Measurements from ENCODE around the gene OR51D1.

OR51D1 gene

DNA sequence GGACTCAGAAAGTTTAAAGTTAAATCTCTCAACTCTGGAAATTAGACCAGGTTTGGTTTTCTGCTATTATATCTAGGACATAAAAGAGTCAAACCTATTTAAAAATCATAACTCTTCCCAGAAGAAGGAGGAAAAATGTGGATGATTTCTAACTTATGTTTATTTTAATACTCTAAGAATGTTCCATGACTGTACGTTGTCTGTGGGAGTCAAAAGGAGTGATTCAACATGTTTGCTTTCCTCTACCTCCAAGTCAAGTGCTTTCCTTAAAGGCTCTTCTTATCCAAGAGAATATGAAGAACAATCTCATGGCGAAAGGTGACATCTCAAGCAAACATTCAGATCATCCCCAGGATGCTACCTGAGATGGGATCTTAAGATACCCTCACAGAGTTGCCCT is 28.1 kb downstream of the OR51D1 start:
- H3K36me3 ChIP-seq (ENCODE audit: control insufficient read depth, insufficient read depth, low read length) = no peaks in the 10 kb centered on the region
- no peaks in the 10 kb centered on the region for H3K79me1 ChIP-seq (ENCODE audit: low read length)
- H3K79me2 ChIP-seq (ENCODE audit: control insufficient read depth, insufficient read depth, low read length) = no peaks in the 10 kb centered on the region
- no peak overlapping the region for H3K9ac ChIP-seq (ENCODE audit: low read length)
- H3K18ac ChIP-seq (ENCODE audit: low read length) = no peak overlapping the region
- H3K27me3 ChIP-seq (ENCODE audit: insufficient read depth, low read length, poor library complexity) = no peaks in the 10 kb centered on the region
- no peak overlapping the region for H3K4ac ChIP-seq (ENCODE audit: low read depth, low read length)
- H3K23ac ChIP-seq (ENCODE audit: low read length) = no peak overlapping the region
- H2AK5ac ChIP-seq (ENCODE audit: low read length) = no peak overlapping the region
- no peak overlapping the region for H3K4me3 ChIP-seq (ENCODE audit: low read length)
- H3K4me2 ChIP-seq (ENCODE audit: low read length) = no peak overlapping the region
- no peak overlapping the region for H2BK5ac ChIP-seq (ENCODE audit: low read length)
- H2BK15ac ChIP-seq (replicated peaks; ENCODE audit: low read depth) = no peak overlapping the region
- H3K56ac ChIP-seq (ENCODE audit: low read length) = no peak overlapping the region
- no peak overlapping the region for H4K8ac ChIP-seq (ENCODE audit: low read depth, low read length)
- H4K5ac ChIP-seq (ENCODE audit: low read length) = no peak overlapping the region
- no peak overlapping the region for H2BK120ac ChIP-seq (ENCODE audit: low read depth, low read length)
- DNase-seq = no peak
- no peaks in the 10 kb centered on the region for H3K4me1 ChIP-seq (ENCODE audit: control insufficient read depth, low read depth, low read length)
- WGBS (ENCODE audit: extremely low coverage, insufficient coverage, low lambda C conversion rate) = no CpG with 5 or more reads among the region's 2 CpGs
- no peak overlapping the region for H3K27ac ChIP-seq (ENCODE audit: low read depth, low read length)

DNA sequence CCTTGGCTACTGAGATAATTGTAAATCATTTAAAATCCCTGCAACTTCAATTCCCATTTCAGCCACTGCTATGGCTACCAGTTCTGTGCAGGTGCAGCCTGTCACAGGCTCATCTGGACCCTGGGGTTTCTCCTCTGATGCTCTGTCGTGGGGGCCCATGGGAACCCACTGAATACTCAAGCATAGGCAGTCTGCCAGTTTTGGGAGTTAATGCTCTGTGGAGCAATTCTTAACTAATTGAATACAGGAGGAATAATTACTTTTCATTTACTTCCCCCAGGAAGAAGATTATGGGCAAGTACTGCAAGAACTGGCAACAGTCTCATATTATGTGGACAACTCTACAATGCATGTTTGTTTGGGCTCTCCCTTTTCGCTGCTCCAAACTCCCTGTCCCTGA is 34.5 kb downstream of the OR51D1 start:
- H3K4me1 ChIP-seq (ENCODE audit: control insufficient read depth, low read depth, low read length) = no peaks in the 10 kb centered on the region
- no peak overlapping the region for H2AK5ac ChIP-seq (ENCODE audit: low read length)
- no peak overlapping the region for H3K23ac ChIP-seq (ENCODE audit: low read length)
- no peaks in the 10 kb centered on the region for H3K79me2 ChIP-seq (ENCODE audit: control insufficient read depth, insufficient read depth, low read length)
- H3K4me3 ChIP-seq (ENCODE audit: low read length) = no peak overlapping the region
- H3K27me3 ChIP-seq (ENCODE audit: insufficient read depth, low read length, poor library complexity) = no peaks in the 10 kb centered on the region
- H3K4me2 ChIP-seq (ENCODE audit: low read length) = no peak overlapping the region
- H3K56ac ChIP-seq (ENCODE audit: low read length) = no peak overlapping the region
- no peak overlapping the region for H3K18ac ChIP-seq (ENCODE audit: low read length)
- no peaks in the 10 kb centered on the region for H3K79me1 ChIP-seq (ENCODE audit: low read length)
- no peak overlapping the region for H2BK15ac ChIP-seq (replicated peaks; ENCODE audit: low read depth)
- no CpG with 5 or more reads among the region's 2 CpGs for WGBS (ENCODE audit: extremely low coverage, insufficient coverage, low lambda C conversion rate)
- no peak overlapping the region for H3K9ac ChIP-seq (ENCODE audit: low read length)
- no peaks in the 10 kb centered on the region for H3K36me3 ChIP-seq (ENCODE audit: control insufficient read depth, insufficient read depth, low read length)
- H4K8ac ChIP-seq (ENCODE audit: low read depth, low read length) = no peak overlapping the region
- no peak overlapping the region for H2BK120ac ChIP-seq (ENCODE audit: low read depth, low read length)
- no peak for DNase-seq
- no peak overlapping the region for H4K5ac ChIP-seq (ENCODE audit: low read length)
- no peak overlapping the region for H2BK5ac ChIP-seq (ENCODE audit: low read length)
- no peak overlapping the region for H3K4ac ChIP-seq (ENCODE audit: low read depth, low read length)
- H3K27ac ChIP-seq (ENCODE audit: low read depth, low read length) = no peak overlapping the region

DNA sequence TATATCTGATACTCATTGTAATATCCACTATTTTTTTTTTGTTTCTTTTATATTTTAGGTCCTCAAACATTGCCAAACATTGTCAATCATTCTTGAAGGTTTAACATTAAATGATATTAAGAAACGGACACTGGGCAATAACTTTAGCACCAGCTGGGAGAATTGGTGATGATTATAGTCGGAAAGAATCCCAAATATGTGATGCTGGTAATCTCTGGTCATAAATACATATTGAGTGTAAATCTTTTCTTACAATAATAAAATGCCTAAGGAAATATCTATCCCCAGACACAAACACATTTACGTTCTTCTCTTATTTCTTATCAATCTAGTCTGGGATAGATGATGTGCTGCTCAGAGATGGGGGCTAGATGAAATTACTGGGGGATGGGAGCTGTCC is 35.2 kb downstream of the OR51D1 start:
- Histone ChIP-seq H3K18ac (ENCODE audit: low read length) (no peak overlapping the region), H3K56ac (ENCODE audit: low read length) (no peak overlapping the region), H3K4me3 (ENCODE audit: low read length) (no peak overlapping the region), H2BK5ac (ENCODE audit: low read length) (no peak overlapping the region), H3K79me1 (ENCODE audit: low read length) (no peaks in the 10 kb centered on the region), H3K27me3 (ENCODE audit: insufficient read depth, low read length, poor library complexity) (no peaks in the 10 kb centered on the region), H2BK120ac (ENCODE audit: low read depth, low read length) (no peak overlapping the region), H3K4me1 (ENCODE audit: control insufficient read depth, low read depth, low read length) (no peaks in the 10 kb centered on the region), H3K9ac (ENCODE audit: low read length) (no peak overlapping the region), H3K27ac (ENCODE audit: low read depth, low read length) (no peak overlapping the region), H2AK5ac (ENCODE audit: low read length) (no peak overlapping the region), H3K36me3 (ENCODE audit: control insufficient read depth, insufficient read depth, low read length) (no peaks in the 10 kb centered on the region), H2BK15ac (replicated peaks; ENCODE audit: low read depth) (no peak overlapping the region), H4K5ac (ENCODE audit: low read length) (no peak overlapping the region), H3K4ac (ENCODE audit: low read depth, low read length) (no peak overlapping the region), H3K79me2 (ENCODE audit: control insufficient read depth, insufficient read depth, low read length) (no peaks in the 10 kb centered on the region), H3K23ac (ENCODE audit: low read length) (no peak overlapping the region), H4K8ac (ENCODE audit: low read depth, low read length) (no peak overlapping the region), H3K4me2 (ENCODE audit: low read length) (no peak overlapping the region)
- WGBS (ENCODE audit: extremely low coverage, insufficient coverage, low lambda C conversion rate) = no CpG with 5 or more reads among the region's 3 CpGs
- DNase-seq = peak; percentile 12

DNA sequence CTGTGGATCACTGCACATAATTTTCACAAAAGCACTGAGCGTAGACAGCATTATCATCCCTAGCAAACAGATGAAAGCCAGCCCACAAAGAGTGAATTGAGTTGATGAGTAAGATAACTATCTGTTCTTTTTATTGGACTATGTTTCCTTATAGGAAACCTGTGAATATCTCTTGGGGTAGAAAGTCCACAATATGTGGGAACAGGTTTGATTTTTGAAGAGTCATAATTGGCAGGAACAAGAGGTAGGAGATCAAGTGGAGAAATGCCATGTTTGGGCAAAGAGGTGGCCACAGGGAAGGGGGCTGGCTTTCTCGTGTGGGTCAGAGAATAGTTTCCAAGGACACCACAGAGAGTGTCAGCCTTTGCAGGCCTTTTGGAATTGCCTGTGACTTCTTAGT is 36.5 kb downstream of the OR51D1 start:
- Histone ChIP-seq H3K4me3 (ENCODE audit: low read length) (no peak overlapping the region), H4K5ac (ENCODE audit: low read length) (no peak overlapping the region), H3K4me2 (ENCODE audit: low read length) (no peak overlapping the region), H4K8ac (ENCODE audit: low read depth, low read length) (no peak overlapping the region), H3K36me3 (ENCODE audit: control insufficient read depth, insufficient read depth, low read length) (no peaks in the 10 kb centered on the region), H3K4ac (ENCODE audit: low read depth, low read length) (no peak overlapping the region), H3K23ac (ENCODE audit: low read length) (no peak overlapping the region), H2BK120ac (ENCODE audit: low read depth, low read length) (no peak overlapping the region), H2BK5ac (ENCODE audit: low read length) (no peak overlapping the region), H3K79me1 (ENCODE audit: low read length) (no peaks in the 10 kb centered on the region), H3K4me1 (ENCODE audit: control insufficient read depth, low read depth, low read length) (no peaks in the 10 kb centered on the region), H2BK15ac (replicated peaks; ENCODE audit: low read depth) (no peak overlapping the region), H3K79me2 (ENCODE audit: control insufficient read depth, insufficient read depth, low read length) (no peaks in the 10 kb centered on the region), H3K27ac (ENCODE audit: low read depth, low read length) (no peak overlapping the region), H3K27me3 (ENCODE audit: insufficient read depth, low read length, poor library complexity) (no peaks in the 10 kb centered on the region), H3K56ac (ENCODE audit: low read length) (no peak overlapping the region), H2AK5ac (ENCODE audit: low read length) (no peak overlapping the region), H3K9ac (ENCODE audit: low read length) (no peak overlapping the region), H3K18ac (ENCODE audit: low read length) (no peak overlapping the region)
- WGBS (ENCODE audit: extremely low coverage, insufficient coverage, low lambda C conversion rate) = no CpG with 5 or more reads among the region's 2 CpGs
- no peak for DNase-seq

DNA sequence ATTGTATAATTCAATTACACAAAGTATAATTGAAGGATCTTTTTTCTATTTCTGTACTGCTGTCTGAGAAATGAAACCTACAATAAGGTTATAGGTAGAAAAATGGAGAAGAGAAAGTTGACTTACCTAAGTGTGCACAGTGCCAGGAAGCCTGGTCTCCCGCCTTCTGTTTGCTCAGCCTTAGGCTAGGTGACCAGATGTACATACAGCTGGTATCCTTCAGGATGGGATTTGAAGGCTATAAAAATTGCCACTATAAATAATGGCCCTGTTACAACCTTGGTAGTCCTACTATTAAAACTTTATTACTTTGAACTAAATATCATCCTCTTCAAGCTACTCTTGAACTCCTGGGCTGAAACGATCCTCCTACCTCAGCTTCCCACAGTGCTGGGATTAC is 40.7 kb downstream of the OR51D1 start:
- H3K79me2 ChIP-seq (ENCODE audit: control insufficient read depth, insufficient read depth, low read length) = no peaks in the 10 kb centered on the region
- no peak overlapping the region for H3K4me2 ChIP-seq (ENCODE audit: low read length)
- no peaks in the 10 kb centered on the region for H3K79me1 ChIP-seq (ENCODE audit: low read length)
- no peaks in the 10 kb centered on the region for H3K36me3 ChIP-seq (ENCODE audit: control insufficient read depth, insufficient read depth, low read length)
- no peak overlapping the region for H2BK15ac ChIP-seq (replicated peaks; ENCODE audit: low read depth)
- no peak overlapping the region for H3K4me3 ChIP-seq (ENCODE audit: low read length)
- no peak overlapping the region for H3K4ac ChIP-seq (ENCODE audit: low read depth, low read length)
- H3K18ac ChIP-seq (ENCODE audit: low read length) = no peak overlapping the region
- H2AK5ac ChIP-seq (ENCODE audit: low read length) = no peak overlapping the region
- DNase-seq = no peak
- no peak overlapping the region for H4K5ac ChIP-seq (ENCODE audit: low read length)
- no peak overlapping the region for H4K8ac ChIP-seq (ENCODE audit: low read depth, low read length)
- H3K56ac ChIP-seq (ENCODE audit: low read length) = no peak overlapping the region
- no CpG with 5 or more reads among the region's 2 CpGs for WGBS (ENCODE audit: extremely low coverage, insufficient coverage, low lambda C conversion rate)
- no peak overlapping the region for H2BK120ac ChIP-seq (ENCODE audit: low read depth, low read length)
- H3K23ac ChIP-seq (ENCODE audit: low read length) = no peak overlapping the region
- no peak overlapping the region for H3K9ac ChIP-seq (ENCODE audit: low read length)
- H2BK5ac ChIP-seq (ENCODE audit: low read length) = no peak overlapping the region
- no peaks in the 10 kb centered on the region for H3K27me3 ChIP-seq (ENCODE audit: insufficient read depth, low read length, poor library complexity)
- no peak overlapping the region for H3K27ac ChIP-seq (ENCODE audit: low read depth, low read length)
- no peaks in the 10 kb centered on the region for H3K4me1 ChIP-seq (ENCODE audit: control insufficient read depth, low read depth, low read length)

DNA sequence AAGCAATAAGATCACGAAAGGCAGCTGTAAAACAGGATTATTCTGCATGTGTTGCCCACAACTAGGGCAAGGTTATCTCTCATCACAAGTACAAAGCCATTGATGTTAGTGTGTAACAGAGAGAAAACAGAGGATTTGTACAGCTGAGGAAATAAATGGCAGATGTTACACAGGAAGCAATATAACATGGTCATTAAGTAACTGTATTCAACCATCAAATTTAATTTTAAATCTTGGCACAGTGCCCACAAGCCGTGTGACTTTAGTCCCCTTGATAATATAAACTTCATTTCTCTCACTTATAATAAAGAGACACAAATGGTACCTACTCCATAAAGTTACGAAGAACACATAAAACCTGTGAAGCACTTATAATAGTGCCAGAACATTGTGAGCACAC is 43.1 kb downstream of the OR51D1 start:
- Histone ChIP-seq H3K27ac (ENCODE audit: low read depth, low read length) (no peak overlapping the region), H3K79me2 (ENCODE audit: control insufficient read depth, insufficient read depth, low read length) (no peaks in the 10 kb centered on the region), H3K9ac (ENCODE audit: low read length) (no peak overlapping the region), H3K36me3 (ENCODE audit: control insufficient read depth, insufficient read depth, low read length) (no peaks in the 10 kb centered on the region), H2BK15ac (replicated peaks; ENCODE audit: low read depth) (no peak overlapping the region), H3K79me1 (ENCODE audit: low read length) (no peaks in the 10 kb centered on the region), H2BK120ac (ENCODE audit: low read depth, low read length) (no peak overlapping the region), H3K4ac (ENCODE audit: low read depth, low read length) (no peak overlapping the region), H3K4me3 (ENCODE audit: low read length) (no peak overlapping the region), H3K23ac (ENCODE audit: low read length) (no peak overlapping the region), H2BK5ac (ENCODE audit: low read length) (no peak overlapping the region), H3K27me3 (ENCODE audit: insufficient read depth, low read length, poor library complexity) (no peaks in the 10 kb centered on the region), H2AK5ac (ENCODE audit: low read length) (no peak overlapping the region), H3K4me1 (ENCODE audit: control insufficient read depth, low read depth, low read length) (no peaks in the 10 kb centered on the region), H3K18ac (ENCODE audit: low read length) (no peak overlapping the region), H3K56ac (ENCODE audit: low read length) (no peak overlapping the region), H3K4me2 (ENCODE audit: low read length) (no peak overlapping the region), H4K5ac (ENCODE audit: low read length) (no peak overlapping the region), H4K8ac (ENCODE audit: low read depth, low read length) (no peak overlapping the region)
- WGBS (ENCODE audit: extremely low coverage, insufficient coverage, low lambda C conversion rate) = no CpG with 5 or more reads among the region's 3 CpGs
- DNase-seq = no peak

Measured in mesendoderm (in vitro differentiated cells).